Heart right ventricle (tissue), 16 donors: ENCODE data around the gene NPHP1. TPM values are rescaled to one million over a fixed set of nuclear protein-coding genes. Genes with fewer than 3 reads are reported as not detected.
A peak's percentile ranks its signal among the peaks of the same experiment; 100 is the strongest.
"Not testable (repeated sequence)": the region's sequence is repeated elsewhere in the genome, so short reads cannot be mapped to it uniquely, and the experiment has no call there.

Experiments
- ATAC-seq, 8 donors: fragments of 200-7000 bp; cut with Tn5 transposase; one replicate each; pipeline ENCODE4 v1.9.1; 2020; ENCODE audit warnings: mild to moderate bottlenecking in 8 of 8, moderate library complexity in 8 of 8, moderate number of reproducible peaks in 1 of 8
- DNase-seq, 2 donors: peaks; one replicate each; pipeline ENCODE4 v3.0.0-alpha.2; 2020
- H3K27ac ChIP-seq, 10 donors: fragments of 200-600 bp; sonication (generic) in 2 of 10; one replicate each; pipeline versions ENCODE4 v1.5.0 to v1.8.0; 2020 to 2022; ENCODE audit warnings: mild to moderate bottlenecking in 3 of 10
- H3K27me3 ChIP-seq, 7 donors: fragments of 200-600 bp; one replicate each; pipeline ENCODE4 v1.8.0; 2021 to 2022; ENCODE audit warnings: mild to moderate bottlenecking in 2 of 7
- H3K36me3 ChIP-seq, 9 donors: fragments of 200-600 bp; sonication (generic) in 1 of 9; one replicate each; pipeline versions ENCODE4 v1.5.0 to v1.8.0; 2020 to 2022; ENCODE audit warnings: mild to moderate bottlenecking in 2 of 9
- H3K4me1 ChIP-seq, 9 donors: fragments of 200-600 bp; sonication (generic) in 1 of 9; one replicate each; pipeline versions ENCODE4 v1.5.0 to v1.8.0; 2020 to 2022; ENCODE audit warnings: mild to moderate bottlenecking in 4 of 9
- H3K4me3 ChIP-seq, 10 donors: fragments of 200-600 bp; sonication (generic) in 2 of 10; one replicate each; pipeline versions ENCODE4 v1.5.0 to v1.8.0; 2020 to 2022; ENCODE audit warnings: mild to moderate bottlenecking in 7 of 10, moderate library complexity in 2 of 10
- H3K9me3 ChIP-seq, 11 donors: fragments of 200-600 bp in 10 of 11; sonication (generic) in 2 of 11; one replicate each; pipeline versions ENCODE4 v1.5.0 to v1.8.0; 2013 to 2022; ENCODE audit warnings: mild to moderate bottlenecking in 2 of 11, control low read depth in 1 of 11, moderate library complexity in 1 of 11
- WGBS, 2 donors: extraction: QIAGEN DNeasy Blood & Tissue Kit; methylation state at CpG; one replicate each; pipeline ENCODE4 v1.1.7; 2013; ENCODE audit warnings: inconsistent platforms in 1 of 2; 5-methylcytosine and 5-hydroxymethylcytosine counted together
- intact Hi-C, 10 donors: fragments of 100-400 bp; cut with DNase I; formaldehyde crosslinking; loops; one replicate each; pipeline versions ENCODE4 v1.11.1 to v1.14.2; 2022
- polyA plus RNA-seq, 2 donors: library from polyadenylated mRNA; stranded (reverse); fragments of 200-250 nt; gene quantifications; one replicate each; pipeline ENCODE4 v1.2.3, GENCODE V29; 2013
- total RNA-seq, 10 donors: library from RNA; stranded (reverse); fragmentation: NEBNext Ultra II Directional in 3 of 10; extraction: Animal tissue kit (Norgen Biotek cat#: 25700) in 3 of 10; gene quantifications; one replicate each; pipeline versions ENCODE4 v1.2.1 to v1.2.4, GENCODE V29; 2021 to 2023
- TF ChIP-seq, protein P1 (sequence below), 9 donors: fragments of 200-600 bp; sonication (generic) in 2 of 9; IDR thresholded peaks; one replicate each; pipeline versions ENCODE4 v1.5.0 to v1.8.0; 2021 to 2022; ENCODE audit warnings: antibody characterized with exemption in 9 of 9, mild to moderate bottlenecking in 5 of 9, moderate library complexity in 1 of 9
- donor health status: Arrhythmogenic right ventricular cardiomyopathy.
- donor health status: ischemic (EF 13 %, LVEDD 7.1; RV severe dilation, severe dysfunction).
- donor health status: healthy with polysubstance abuse.
- donor health status: DM: no; HTN: yes; CAD: no.
- donor health status: DM: no; HTN: no; CAD: no.
- donor health status: ischemic (EF 25% LVEDD 6.9; RV normal size, moderate dysfunction).
- donor health status: ischemic (EF 25% LVEDD 5.7; RV mildly dilated, moderate dysfunction).
- donor health status: healthy.
- donor health status: DM: yes; HTN: yes; CAD: no.
- donor health status: Ischemic cardiomyopathy.
- donor health status: ischemic (EF 35%, LVEDD 5.7; RV mildly dilated, moderate dysfunction).
- donor health status: nonischemic (EF 11% LVEDD 7.7; RV severe dilation, severe dysfunction).
- donor health status: DM: yes; HTN: yes; CAD: no.
- donor health status: PGD.
- donor health status: ischemic (EF 29% LVEDD 5.4; RV normal size, mild dysfunction).
- donor health status: nonischemic (EF 23%, LVEDD 6.1; RV moderate dilation, normal function).

Gene NPHP1
- total and polyA plus RNA-seq, 12 donors = 4.4 to 9.0 (median 6.3) TPM

DNA sequence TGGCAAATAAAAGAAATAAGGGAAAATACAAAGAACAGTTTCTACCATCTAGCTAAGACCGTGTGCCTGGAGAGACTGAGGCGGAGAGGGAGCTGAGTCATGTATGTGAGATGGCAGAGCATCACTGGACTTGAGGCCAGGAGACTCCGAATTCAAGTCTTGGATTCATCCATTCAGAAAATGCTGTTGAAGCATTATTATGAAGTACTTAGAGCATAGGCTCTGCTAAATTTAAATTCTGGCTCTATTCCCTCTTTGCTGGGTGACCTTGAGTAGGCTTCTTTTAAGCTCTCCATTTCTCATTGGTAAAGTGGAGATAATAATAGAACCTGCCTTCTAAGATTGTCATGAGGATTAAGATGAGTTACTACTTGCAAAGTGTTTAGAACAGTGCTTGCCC is 34.7 kb downstream of the NPHP1 start:
- Histone ChIP-seq H3K4me1 (peaks cover 0 to 14% (median 0%) of the 10 kb centered on the region in 9 donors), H3K27ac (no peak overlapping the region), H3K27me3 (no peaks in the 10 kb centered on the region), H3K9me3 (no peaks in the 10 kb centered on the region), H3K4me3 (no peak overlapping the region), H3K36me3 (no peaks in the 10 kb centered on the region)
- DNase-seq (no peak), ATAC-seq (peak in 6 of 8 donors; percentile 38 to 78 (median 68))
- TF ChIP-seq, protein P1, sequence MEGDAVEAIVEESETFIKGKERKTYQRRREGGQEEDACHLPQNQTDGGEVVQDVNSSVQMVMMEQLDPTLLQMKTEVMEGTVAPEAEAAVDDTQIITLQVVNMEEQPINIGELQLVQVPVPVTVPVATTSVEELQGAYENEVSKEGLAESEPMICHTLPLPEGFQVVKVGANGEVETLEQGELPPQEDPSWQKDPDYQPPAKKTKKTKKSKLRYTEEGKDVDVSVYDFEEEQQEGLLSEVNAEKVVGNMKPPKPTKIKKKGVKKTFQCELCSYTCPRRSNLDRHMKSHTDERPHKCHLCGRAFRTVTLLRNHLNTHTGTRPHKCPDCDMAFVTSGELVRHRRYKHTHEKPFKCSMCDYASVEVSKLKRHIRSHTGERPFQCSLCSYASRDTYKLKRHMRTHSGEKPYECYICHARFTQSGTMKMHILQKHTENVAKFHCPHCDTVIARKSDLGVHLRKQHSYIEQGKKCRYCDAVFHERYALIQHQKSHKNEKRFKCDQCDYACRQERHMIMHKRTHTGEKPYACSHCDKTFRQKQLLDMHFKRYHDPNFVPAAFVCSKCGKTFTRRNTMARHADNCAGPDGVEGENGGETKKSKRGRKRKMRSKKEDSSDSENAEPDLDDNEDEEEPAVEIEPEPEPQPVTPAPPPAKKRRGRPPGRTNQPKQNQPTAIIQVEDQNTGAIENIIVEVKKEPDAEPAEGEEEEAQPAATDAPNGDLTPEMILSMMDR (IDR thresholded peaks at IDR 0.05) = no peak
- 85 to 88% methylated on average over 3 of the region's 3 CpGs for WGBS, 2 donors
- intact Hi-C loops = no loop called here

DNA sequence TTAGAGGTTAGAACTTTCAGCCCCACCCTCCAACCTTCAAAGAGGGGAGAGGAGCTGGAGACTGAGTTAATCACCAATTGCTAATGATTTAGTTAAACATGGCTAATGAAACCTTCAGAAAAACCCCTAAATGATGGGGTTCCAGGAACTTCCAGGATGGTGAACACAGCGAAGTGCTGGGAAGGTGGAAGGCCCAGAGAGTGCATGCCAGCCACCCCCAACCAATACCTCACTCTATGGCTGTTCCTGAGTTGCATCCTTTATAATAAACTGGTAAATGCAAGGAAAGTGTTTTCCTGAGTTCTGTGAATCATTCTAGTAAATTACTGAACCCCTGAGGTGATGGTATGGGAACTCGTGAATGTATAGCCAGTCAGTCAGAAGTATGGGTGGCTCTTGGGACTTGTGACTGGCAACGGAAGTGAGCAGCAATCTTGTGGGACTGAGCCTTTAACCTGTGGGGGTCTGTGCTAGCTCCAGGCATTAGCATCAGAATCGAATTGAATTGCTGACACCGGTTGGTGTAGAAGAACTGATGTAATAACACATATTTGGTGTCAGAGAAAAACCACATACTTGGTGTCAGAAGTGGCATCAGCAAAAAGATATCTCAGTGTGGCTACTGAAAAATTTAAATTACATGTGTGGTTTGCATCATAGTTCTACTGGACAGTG is 37.4 kb downstream of the NPHP1 start:
- DNase-seq (no peak), ATAC-seq (no peak)
- Histone ChIP-seq H3K4me1 (peaks cover 0 to 14% (median 0%) of the 10 kb centered on the region in 9 donors), H3K36me3 (peaks cover 0 to 11% (median 0%) of the 10 kb centered on the region in 9 donors), H3K27ac (no peak overlapping the region), H3K9me3 (no peaks in the 10 kb centered on the region), H3K4me3 (no peak overlapping the region), H3K27me3 (no peaks in the 10 kb centered on the region)
- 69 to 78% methylated on average over 5 of the region's 5 CpGs for WGBS, 2 donors
- TF ChIP-seq, protein P1 (IDR thresholded peaks at IDR 0.05) = no peak
- intact Hi-C loops = no loop called here

DNA sequence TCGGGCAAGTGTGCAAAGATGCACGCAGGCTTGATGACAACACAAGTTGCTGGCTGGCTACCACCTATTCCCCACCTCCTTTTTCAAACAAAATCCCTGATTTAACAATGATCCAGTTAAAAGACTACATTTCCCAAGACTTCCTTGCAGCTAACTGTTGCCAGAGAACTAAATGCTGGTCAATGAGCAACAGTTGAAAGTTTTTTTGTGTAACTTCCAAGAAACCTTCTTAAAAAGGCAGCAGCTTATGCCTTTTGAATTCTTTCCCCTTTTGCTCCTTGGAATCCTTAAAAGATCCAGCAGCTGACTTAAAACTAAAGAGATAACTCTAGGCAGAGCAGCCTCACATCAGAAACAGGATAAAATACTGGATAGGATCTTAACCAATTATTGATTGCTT is 38.5 kb downstream of the NPHP1 start:
- no peaks in the 10 kb centered on the region for H3K27me3 ChIP-seq
- H3K9me3 ChIP-seq = no peaks in the 10 kb centered on the region
- 88 to 89% methylated on average over 2 of the region's 2 CpGs for WGBS, 2 donors
- intact Hi-C loops = no loop called here
- no peak overlapping the region for H3K27ac ChIP-seq
- H3K36me3 ChIP-seq = peaks cover 0 to 11% (median 0%) of the 10 kb centered on the region in 9 donors
- DNase-seq (no peak), ATAC-seq (no peak)
- TF ChIP-seq, protein P1 (IDR thresholded peaks at IDR 0.05) = no peak
- no peak overlapping the region for H3K4me3 ChIP-seq
- peaks cover 0 to 14% (median 0%) of the 10 kb centered on the region in 9 donors for H3K4me1 ChIP-seq

DNA sequence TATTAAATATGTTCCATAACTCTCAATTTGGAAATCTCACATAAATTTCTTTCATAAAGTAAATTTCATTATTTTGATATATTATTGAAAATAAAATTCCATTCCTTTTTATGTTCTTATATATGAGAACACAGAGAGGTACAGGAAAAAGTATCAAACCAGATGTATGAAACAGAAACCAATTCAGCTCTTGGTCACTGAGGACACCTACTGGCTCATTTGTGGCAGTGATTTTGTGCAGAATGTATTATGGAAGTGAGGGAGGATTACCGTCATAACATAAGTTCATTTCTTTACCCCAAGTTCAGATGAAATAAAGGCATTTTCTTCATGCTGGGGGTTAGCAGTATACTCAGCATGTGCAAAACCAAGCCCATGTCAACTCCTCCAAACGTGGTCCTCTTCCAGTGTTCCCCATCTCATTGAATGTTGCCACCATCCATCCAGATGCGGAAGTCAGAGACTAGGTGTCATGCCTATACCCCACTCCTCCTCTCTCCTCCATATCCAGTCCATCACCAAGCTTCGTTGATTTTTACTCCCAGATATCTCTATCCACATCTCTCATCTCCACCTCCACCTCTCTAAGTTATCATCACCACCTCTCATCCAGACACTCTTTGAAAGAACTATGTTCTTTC is 47.5 kb downstream of the NPHP1 start:
- WGBS, 2 donors = 30 to 35% methylated on average over 4 of the region's 4 CpGs
- Histone ChIP-seq H3K27me3 (no peaks in the 10 kb centered on the region), H3K9me3 (peaks cover 0 to 19% (median 3%) of the 10 kb centered on the region in 11 donors), H3K27ac (peak overlapping the region in 2 of 10 donors; percentile 38 to 61), H3K4me3 (no peak overlapping the region), H3K36me3 (peaks cover 0 to 22% (median 0%) of the 10 kb centered on the region in 9 donors), H3K4me1 (peaks cover 0 to 13% (median 0%) of the 10 kb centered on the region in 9 donors)
- TF ChIP-seq, protein P1 (IDR thresholded peaks at IDR 0.05) = peak; percentile 56 to 90 (median 80)
- DNase-seq (peak in 1 of 2 donors; percentile 21), ATAC-seq (peak in 7 of 8 donors; percentile 61 to 90 (median 86))
- intact Hi-C loops = loop anchor here in 2 of 10 donors (5.0 kb wide), 2 partner anchors 35 to 40 kb away; partner anchors contain the start of gene MALL (in 1 of the 2)

DNA sequence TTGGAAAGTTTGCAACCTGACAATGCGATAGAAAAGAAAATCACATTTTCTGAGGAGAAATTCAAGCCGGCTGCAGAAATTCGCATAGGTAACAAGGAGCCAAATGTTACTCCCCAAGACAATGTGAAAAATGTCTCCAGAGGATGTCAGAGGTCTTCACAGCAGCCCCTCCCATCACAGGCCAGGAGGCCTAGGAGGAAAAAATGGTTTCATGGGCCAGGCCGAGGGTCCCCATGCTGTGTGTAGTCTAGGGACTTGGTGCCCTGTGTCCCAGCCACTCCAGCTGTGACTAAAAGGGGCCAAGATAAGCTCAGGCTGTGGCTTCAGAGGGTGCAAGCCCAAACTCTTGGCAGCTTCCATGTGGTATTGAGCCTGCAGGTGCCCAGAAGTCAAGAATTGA is 50.0 kb downstream of the NPHP1 start:
- Histone ChIP-seq H3K9me3 (peaks cover 0 to 19% (median 3%) of the 10 kb centered on the region in 11 donors), H3K36me3 (peaks cover 0 to 15% (median 0%) of the 10 kb centered on the region in 9 donors), H3K4me1 (peaks cover 0 to 16% (median 0%) of the 10 kb centered on the region in 9 donors)
- not testable (repeated sequence) for H3K4me3 ChIP-seq, ATAC-seq, H3K27ac ChIP-seq, H3K27me3 ChIP-seq, DNase-seq
- intact Hi-C loops = loop anchor here in 3 of 10 donors (5.0 kb wide), 2 partner anchors 33 to 38 kb away; partner anchors contain the start of gene MALL (in 2 of the 3)
- WGBS, 2 donors = 95 to 98% methylated on average over 4 of the region's 4 CpGs

DNA sequence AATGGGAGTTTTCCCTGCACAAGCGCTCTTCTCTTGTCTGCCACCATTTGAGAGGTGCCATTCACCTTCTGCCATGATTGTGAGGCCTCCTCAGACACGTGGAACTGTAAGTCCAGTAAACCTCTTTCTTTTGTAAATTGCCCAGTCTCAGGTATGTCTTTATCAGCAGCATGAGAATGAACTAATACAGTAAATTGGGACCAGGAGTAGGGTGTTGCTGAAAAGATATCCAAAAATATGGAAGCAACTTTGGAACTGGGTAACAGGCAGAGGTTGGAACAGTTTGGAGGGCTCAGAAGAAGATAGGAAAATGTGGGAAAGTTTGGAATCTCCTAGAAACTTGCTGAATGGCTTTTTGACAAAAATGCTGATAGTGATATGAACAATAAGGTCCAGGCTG is 50.6 kb downstream of the NPHP1 start:
- not testable (repeated sequence) for H3K4me3 ChIP-seq, ATAC-seq, H3K27me3 ChIP-seq, H3K36me3 ChIP-seq, DNase-seq, H3K27ac ChIP-seq
- H3K9me3 ChIP-seq = peaks cover 0 to 19% (median 3%) of the 10 kb centered on the region in 11 donors
- H3K4me1 ChIP-seq = peaks cover 0 to 21% (median 0%) of the 10 kb centered on the region in 9 donors
- 93 to 96% methylated on average over 2 of the region's 2 CpGs for WGBS, 2 donors
- intact Hi-C loops = loop anchor here in 1 of 10 donors (5.0 kb wide), 1 partner anchor 37 kb away; the partner anchor contains the start of gene MALL
